ENCODE measurements around the gene NF1. TPM values are rescaled to one million over a fixed set of nuclear protein-coding genes. Genes with fewer than 3 reads are reported as not detected.

The NF1 gene
- total RNA-seq, 1 donor from 2014 or later = 42.5 TPM

- Histone ChIP-seq H3K4me1 (peaks cover 41% of the 10 kb centered on the region), H3K9me3 (replicated peaks) (no peaks in the 10 kb centered on the region), H3K4me3 (peak overlapping the region; percentile 94), H3K27ac (replicated peaks) (peak overlapping the region; percentile 94), H3K27me3 (ENCODE audit: low read depth) (no peaks in the 10 kb centered on the region), H3K36me3 (no peaks in the 10 kb centered on the region)
- intact Hi-C loops (cut with micrococcal nuclease) = no loop called here
- no peak for TF ChIP-seq CTCF (IDR thresholded peaks at IDR 0.05; ENCODE audit: borderline replicate concordance)
- no peak for DNase-seq
Measured at GRCh38 chr17:31096106-31096436, 1.3 kb downstream of the NF1 start.

- no peak overlapping the region for H3K27ac ChIP-seq (replicated peaks)
- no peaks in the 10 kb centered on the region for H3K36me3 ChIP-seq
- intact Hi-C loops (cut with micrococcal nuclease) = no loop called here
- H3K4me3 ChIP-seq = no peak overlapping the region
- no peaks in the 10 kb centered on the region for H3K27me3 ChIP-seq (ENCODE audit: low read depth)
- no peak for TF ChIP-seq CTCF (IDR thresholded peaks at IDR 0.05; ENCODE audit: borderline replicate concordance)
- no peaks in the 10 kb centered on the region for H3K9me3 ChIP-seq (replicated peaks)
- no peak for DNase-seq
- H3K4me1 ChIP-seq = peaks cover 49% of the 10 kb centered on the region
Measured at GRCh38 chr17:31099016-31099415, 4.2 kb downstream of the NF1 start.

GRCh38 chr17:31100840-31101459, 6.2 kb downstream of the NF1 start:
- no peak for TF ChIP-seq CTCF (IDR thresholded peaks at IDR 0.05; ENCODE audit: borderline replicate concordance)
- intact Hi-C loops (cut with micrococcal nuclease) = no loop called here
- H3K27ac ChIP-seq (replicated peaks) = peak overlapping the region; percentile 16

GRCh38 chr17:31101943-31102342, 7.2 kb downstream of the NF1 start:
- H3K27ac ChIP-seq (replicated peaks) = peak overlapping the region; percentile 16
- no peak for TF ChIP-seq CTCF (IDR thresholded peaks at IDR 0.05; ENCODE audit: borderline replicate concordance)
- H3K9me3 ChIP-seq (replicated peaks) = no peaks in the 10 kb centered on the region
- DNase-seq = no peak
- no peaks in the 10 kb centered on the region for H3K27me3 ChIP-seq (ENCODE audit: low read depth)
- intact Hi-C loops (cut with micrococcal nuclease) = no loop called here
- peaks cover 23% of the 10 kb centered on the region for H3K4me1 ChIP-seq
- no peaks in the 10 kb centered on the region for H3K36me3 ChIP-seq
- no peak overlapping the region for H3K4me3 ChIP-seq

More at GRCh38 chr17:31100840-31101459, 6.2 kb downstream of the NF1 start:
- Histone ChIP-seq H3K4me3 (no peak overlapping the region), H3K27me3 (ENCODE audit: low read depth) (no peaks in the 10 kb centered on the region), H3K36me3 (no peaks in the 10 kb centered on the region), H3K9me3 (replicated peaks) (no peaks in the 10 kb centered on the region), H3K4me1 (peaks cover 33% of the 10 kb centered on the region)
- no peak for DNase-seq

GRCh38 chr17:31105991-31106390, 11.2 kb downstream of the NF1 start:
- intact Hi-C loops (cut with micrococcal nuclease) = no loop called here
- no peak for DNase-seq
- H3K9me3 ChIP-seq (replicated peaks) = no peaks in the 10 kb centered on the region
- no peak for TF ChIP-seq CTCF (IDR thresholded peaks at IDR 0.05; ENCODE audit: borderline replicate concordance)
- H3K27ac ChIP-seq (replicated peaks) = no peak overlapping the region
- H3K27me3 ChIP-seq (ENCODE audit: low read depth) = no peaks in the 10 kb centered on the region
- peaks cover 24% of the 10 kb centered on the region for H3K4me1 ChIP-seq
- no peak overlapping the region for H3K4me3 ChIP-seq
- H3K36me3 ChIP-seq = no peaks in the 10 kb centered on the region

All from left ventricle myocardium inferior (tissue), 1 donor.